HS-5 (cell line): ENCODE measurements around the gene HLCS.
"Not testable (repeated sequence)": the region's sequence is repeated elsewhere in the genome, so short reads cannot be mapped to it uniquely, and the experiment has no call there.

Experiments used
- DNase-seq: peaks from one replicate; pipeline ENCODE4 v3.0.0-alpha.2; 2012; ENCODE audit warnings: low read depth

The HLCS gene

GRCh38 chr21:36955783-36956182 is 10.7 kb downstream of the HLCS start:
- DNase-seq: no peak

GRCh38 chr21:36952331-36952730 is 14.1 kb downstream of the HLCS start:
- not testable (repeated sequence) for DNase-seq

- DNase-seq: no peak
Measured at GRCh38 chr21:36949171-36950141, 17.0 kb downstream of the HLCS start.

GRCh38 chr21:36948686-36949085 is 17.8 kb downstream of the HLCS start:
- no peak for DNase-seq

GRCh38 chr21:36946949-36947356 is 19.5 kb downstream of the HLCS start:
- DNase-seq: no peak

GRCh38 chr21:36945496-36946138 is 20.9 kb downstream of the HLCS start:
- DNase-seq: no peak

GRCh38 chr21:36936361-36937135 is 29.9 kb downstream of the HLCS start:
- DNase-seq: no peak

- no peak for DNase-seq
Measured at GRCh38 chr21:36934864-36935420, 31.5 kb downstream of the HLCS start.

GRCh38 chr21:36932161-36932816 is 34.2 kb downstream of the HLCS start:
- DNase-seq: no peak

- no peak for DNase-seq
Measured at GRCh38 chr21:36929622-36930021, 36.8 kb downstream of the HLCS start.

GRCh38 chr21:36928960-36929359 is 37.5 kb downstream of the HLCS start:
- DNase-seq: no peak

GRCh38 chr21:36927719-36928117 is 38.8 kb downstream of the HLCS start:
- peak; percentile 92 for DNase-seq

GRCh38 chr21:36926989-36927718 is 39.3 kb downstream of the HLCS start:
- no peak for DNase-seq

GRCh38 chr21:36923270-36923669 is 43.2 kb downstream of the HLCS start:
- no peak for DNase-seq

GRCh38 chr21:36922861-36923260 is 43.6 kb downstream of the HLCS start:
- DNase-seq: no peak

GRCh38 chr21:36918291-36918690 is 48.2 kb downstream of the HLCS start:
- no peak for DNase-seq

GRCh38 chr21:36917471-36918158 is 48.9 kb downstream of the HLCS start:
- DNase-seq: no peak

- no peak for DNase-seq
Measured at GRCh38 chr21:36916718-36917117, 49.8 kb downstream of the HLCS start.

GRCh38 chr21:36915696-36916245 is 50.7 kb downstream of the HLCS start:
- no peak for DNase-seq
